NT2/D1 (cell line): ENCODE results near the gene MTHFD1.

Experiments
- YY1 ChIP-seq: IDR thresholded peaks from 2 replicates; pipeline ENCODE4 v1.6.1; 2011; ENCODE audit not compliant: insufficient read length, insufficient read depth
- ZNF274 ChIP-seq: IDR thresholded peaks from 2 replicates; pipeline ENCODE4 v1.6.1; 2011; ENCODE audit warnings: mild to moderate bottlenecking, low read depth, low read length

DNA sequence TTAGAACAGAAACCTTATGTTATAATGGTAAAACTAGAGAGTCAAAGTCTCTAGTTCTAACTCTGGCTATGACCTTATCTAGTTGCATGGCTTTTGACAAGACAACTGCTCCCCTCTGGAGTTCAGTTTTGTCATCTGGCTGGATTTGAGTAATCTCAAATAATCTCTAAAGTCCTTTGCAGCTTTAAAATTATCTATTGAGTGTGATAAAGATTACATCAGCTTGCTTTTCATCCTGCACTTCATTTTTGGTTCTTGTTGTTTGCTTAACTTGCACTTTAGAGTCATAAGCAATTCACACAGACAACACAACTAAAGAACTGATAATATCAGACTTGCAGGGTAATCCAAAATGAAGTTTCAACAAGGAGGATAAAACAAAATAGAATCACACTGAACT lies 79.4 kb downstream of the MTHFD1 start:
- no peak for TF ChIP-seq ZNF274
- TF ChIP-seq YY1 = no peak
